Hepatocyte (in vitro differentiated cells): ENCODE measurements around the gene KIAA0753. TPM values are rescaled to one million over a fixed set of nuclear protein-coding genes. Genes with fewer than 3 reads are reported as not detected.

Experiments
- DNase-seq: peaks from one replicate; pipeline ENCODE4 v3.0.0-alpha.2; 2016; ENCODE audit warnings: low spot score
- H2AFZ ChIP-seq: fragments of 200-600 bp; sonication (generic); 2 replicates; pipeline ENCODE4 v1.6.0; 2016; ENCODE audit warnings: antibody characterized with exemption, mild to moderate bottlenecking
- H3K27ac ChIP-seq: fragments of 200-600 bp; sonication (generic); 2 replicates; pipeline ENCODE4 v1.5.1; 2016; ENCODE audit warnings: mild to moderate bottlenecking
- H3K27me3 ChIP-seq: fragments of 200-600 bp; sonication (generic); 2 replicates; pipeline ENCODE4 v1.6.1; 2016
- H3K36me3 ChIP-seq: fragments of 200-600 bp; sonication (generic); replicated peaks from 2 replicates; pipeline ENCODE4 v1.5.1; 2016; ENCODE audit warnings: low read depth; ENCODE audit not compliant: insufficient read depth
- H3K4me1 ChIP-seq: fragments of 200-600 bp; sonication (generic); 2 replicates; pipeline ENCODE4 v1.5.1; 2016; ENCODE audit warnings: mild to moderate bottlenecking, moderate library complexity; ENCODE audit not compliant: insufficient read depth
- H3K4me2 ChIP-seq: fragments of 200-600 bp; sonication (generic); 2 replicates; pipeline ENCODE4 v1.6.0; 2016
- H3K4me3 ChIP-seq: fragments of 200-600 bp; sonication (generic); 2 replicates; pipeline ENCODE4 v1.5.1; 2016; ENCODE audit warnings: mild to moderate bottlenecking
- H3K79me2 ChIP-seq: fragments of 200-600 bp; sonication (generic); 2 replicates; pipeline ENCODE4 v1.6.0; 2017; ENCODE audit warnings: mild to moderate bottlenecking
- H3K9me2 ChIP-seq: fragments of 200-600 bp; sonication (generic); replicated peaks from 2 replicates; pipeline ENCODE4 v1.6.0; 2017; ENCODE audit warnings: mild to moderate bottlenecking; ENCODE audit not compliant: insufficient read depth
- H3K9me3 ChIP-seq: fragments of 200-600 bp; sonication (generic); 2 replicates; pipeline ENCODE4 v1.5.1; 2016; ENCODE audit warnings: low read depth, mild to moderate bottlenecking
- H4K20me1 ChIP-seq: fragments of 200-600 bp; sonication (generic); 2 replicates; pipeline ENCODE4 v1.6.0; 2016; ENCODE audit warnings: mild to moderate bottlenecking; ENCODE audit not compliant: insufficient read depth, poor library complexity, severe bottlenecking
- CTCF ChIP-seq: fragments of 200-600 bp; sonication (generic); IDR thresholded peaks from 2 replicates; pipeline ENCODE4 v1.5.1; 2016; ENCODE audit warnings: antibody characterized with exemption, mild to moderate bottlenecking; ENCODE audit not compliant: poor library complexity
- EZH2 ChIP-seq: fragments of 200-600 bp; sonication (generic); IDR thresholded peaks from 2 replicates; pipeline ENCODE4 v1.6.1; 2016; ENCODE audit warnings: antibody characterized with exemption, mild to moderate bottlenecking, borderline replicate concordance
- EZH2phosphoT487 ChIP-seq: fragments of 200-600 bp; sonication (generic); IDR thresholded peaks from one replicate; pipeline ENCODE4 v1.6.1; 2018; ENCODE audit warnings: antibody characterized with exemption, mild to moderate bottlenecking, low read depth, moderate library complexity; ENCODE audit not compliant: unreplicated experiment, severe bottlenecking
- WGBS: methylation state at CpG from one replicate; pipeline ENCODE4 v1.1.6; 2016; ENCODE audit warnings: low lambda C conversion rate; ENCODE audit errors: missing lambda C conversion rate; 5-methylcytosine and 5-hydroxymethylcytosine counted together
- polyA plus RNA-seq: library from polyadenylated mRNA; unstranded; fragments of >200 nt; fragmentation: Nextera tagmentation; extraction: Ambion mirVana; gene quantifications from 2 replicates; pipeline ENCODE4 v1.2.1, GENCODE V29; 2016
- total RNA-seq: library from RNA; depleted of rRNA; stranded (reverse); fragments of >200 nt; gene quantifications from 2 replicates; pipeline ENCODE4 v1.2.3, GENCODE V29; 2014

KIAA0753 gene
- total and polyA plus RNA-seq, 2 experiments from 2014 or later = 6.0 to 12.0 TPM

- no peak for DNase-seq
- no peak overlapping the region for H3K4me2 ChIP-seq
- H3K27me3 ChIP-seq = peaks cover 20% of the 10 kb centered on the region
- no peaks in the 10 kb centered on the region for H3K79me2 ChIP-seq
- no peak for TF ChIP-seq CTCF
- TF ChIP-seq EZH2 = no peak
- no peak for TF ChIP-seq EZH2phosphoT487
- H2AFZ ChIP-seq = no peak overlapping the region
- H4K20me1 ChIP-seq = no peaks in the 10 kb centered on the region
- H3K4me3 ChIP-seq = no peak overlapping the region
- H3K4me1 ChIP-seq = peaks cover 35% of the 10 kb centered on the region
- WGBS = 82% methylated on average over 5 of the region's 5 CpGs
- H3K9me2 ChIP-seq = no peaks in the 10 kb centered on the region
- no peaks in the 10 kb centered on the region for H3K36me3 ChIP-seq
- peak overlapping the region; percentile 84 for H3K27ac ChIP-seq
- no peaks in the 10 kb centered on the region for H3K9me3 ChIP-seq
Observed at GRCh38 chr17:6551356-6551755, 89.2 kb downstream of the KIAA0753 start.

- DNase-seq = no peak
- H3K9me3 ChIP-seq = no peaks in the 10 kb centered on the region
- H3K4me2 ChIP-seq = no peak overlapping the region
- peaks cover 24% of the 10 kb centered on the region for H3K4me1 ChIP-seq
- WGBS = 68% methylated on average over 9 of the region's 9 CpGs
- no peak overlapping the region for H3K4me3 ChIP-seq
- no peaks in the 10 kb centered on the region for H3K79me2 ChIP-seq
- H3K9me2 ChIP-seq = no peaks in the 10 kb centered on the region
- H3K27ac ChIP-seq = peak overlapping the region; percentile 72
- no peak for TF ChIP-seq EZH2
- TF ChIP-seq EZH2phosphoT487 = no peak
- TF ChIP-seq CTCF = no peak
- peaks cover 4% of the 10 kb centered on the region for H3K27me3 ChIP-seq
- no peaks in the 10 kb centered on the region for H3K36me3 ChIP-seq
- no peaks in the 10 kb centered on the region for H4K20me1 ChIP-seq
- no peak overlapping the region for H2AFZ ChIP-seq
Observed at GRCh38 chr17:6549384-6550036, 91.0 kb downstream of the KIAA0753 start.

- Histone ChIP-seq H4K20me1 (no peaks in the 10 kb centered on the region), H3K4me3 (no peak overlapping the region), H3K9me3 (no peaks in the 10 kb centered on the region), H2AFZ (no peak overlapping the region), H3K27ac (peak overlapping the region; percentile 72), H3K4me1 (peaks cover 24% of the 10 kb centered on the region), H3K79me2 (no peaks in the 10 kb centered on the region), H3K36me3 (no peaks in the 10 kb centered on the region), H3K27me3 (no peaks in the 10 kb centered on the region), H3K4me2 (no peak overlapping the region), H3K9me2 (no peaks in the 10 kb centered on the region)
- TF ChIP-seq EZH2phosphoT487 (no peak), EZH2 (no peak), CTCF (no peak)
- WGBS = 55% methylated on average over 11 of the region's 11 CpGs
- DNase-seq = peak; percentile 41
Observed at GRCh38 chr17:6548578-6549330, 91.8 kb downstream of the KIAA0753 start.
